HG03565 (cell line): ENCODE results near the gene SOWAHB.
"Not testable (repeated sequence)": the region's sequence is repeated elsewhere in the genome, so short reads cannot be mapped to it uniquely, and the experiment has no call there.

Experiments
- ATAC-seq: cut with Tn5 transposase; IDR thresholded peaks from one replicate; pipeline ENCODE4 v1.9.1; 2021; ENCODE audit warnings: mild to moderate bottlenecking, moderate library complexity; ENCODE audit not compliant: unreplicated experiment

SOWAHB gene

DNA sequence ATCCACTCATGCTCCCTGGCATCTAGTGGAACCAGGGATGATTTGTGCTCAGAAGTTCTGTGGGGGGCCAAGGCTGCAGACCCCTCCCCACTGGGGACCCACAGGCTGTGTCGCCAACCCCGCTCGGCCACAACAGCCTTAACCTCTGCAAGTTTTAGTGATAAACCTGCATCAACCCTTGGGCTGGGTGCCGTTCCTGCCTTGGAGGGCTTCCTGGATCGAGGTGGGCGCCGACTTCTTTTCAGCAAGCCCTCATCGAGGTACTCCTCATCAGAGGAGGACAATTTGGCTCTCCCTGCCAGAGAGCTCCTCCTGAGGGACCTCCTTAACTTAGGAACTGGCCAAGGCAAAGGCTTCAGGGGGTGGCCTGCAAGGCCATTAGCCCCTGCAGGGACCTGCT is 1.9 kb downstream of the SOWAHB start:
- ATAC-seq, result no peak

DNA sequence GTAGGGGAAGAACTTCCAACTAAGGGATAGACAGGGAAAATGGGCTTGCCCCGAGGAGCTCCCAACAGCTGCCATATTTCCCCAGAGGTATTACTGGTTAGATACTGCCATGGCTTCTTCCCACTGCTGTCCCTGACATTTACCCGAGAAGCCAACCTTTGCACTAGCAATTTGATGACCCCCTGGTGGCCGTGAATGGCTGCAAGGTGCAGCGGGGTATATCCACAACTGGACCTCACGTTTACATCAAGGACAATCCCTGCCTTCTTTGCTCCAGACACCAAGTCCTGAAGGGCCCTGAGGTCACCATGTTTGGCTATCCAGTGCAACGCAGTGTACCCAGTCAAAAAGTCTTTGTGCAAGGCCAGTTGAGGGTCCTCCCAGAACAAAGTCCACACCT is 2.3 kb downstream of the SOWAHB start:
- no peak for ATAC-seq

DNA sequence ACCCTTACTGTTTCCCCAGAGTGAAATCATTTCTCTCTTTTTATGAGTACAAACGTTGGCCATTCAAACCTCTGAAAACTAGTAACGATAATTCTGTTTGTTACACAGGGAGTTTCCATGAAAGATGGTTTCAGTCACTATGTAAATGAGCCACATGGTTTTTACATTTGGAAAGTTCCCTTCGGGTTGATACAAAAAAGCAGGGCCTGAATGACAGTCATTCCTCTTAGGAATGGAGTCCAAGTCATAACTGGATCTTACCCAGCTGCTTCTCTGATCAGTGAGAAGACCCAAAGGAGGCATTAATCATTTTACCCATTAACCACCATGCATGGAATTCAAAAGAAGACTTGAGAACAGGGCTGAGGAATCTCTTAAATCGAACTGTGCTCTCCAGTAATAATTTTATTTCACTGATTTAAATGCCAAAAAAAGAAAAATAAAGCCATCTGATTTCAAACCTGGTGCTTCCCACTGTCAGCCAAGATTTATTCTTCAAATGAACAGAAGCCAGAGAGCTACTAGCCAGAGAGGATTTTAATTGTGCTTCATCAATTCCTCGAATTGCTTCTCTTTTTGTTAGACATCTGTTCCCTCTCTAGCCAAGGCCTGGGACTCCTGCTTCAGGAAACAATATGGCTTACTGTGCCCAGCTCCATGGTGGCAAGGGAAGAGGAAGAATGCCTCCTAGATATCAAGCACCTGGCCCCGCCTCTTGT is 3.2 kb downstream of the SOWAHB start:
- ATAC-seq, result no peak

- no peak for ATAC-seq
Measured at GRCh38 chr4:76892601-76893000, 5.3 kb downstream of the SOWAHB start.

DNA sequence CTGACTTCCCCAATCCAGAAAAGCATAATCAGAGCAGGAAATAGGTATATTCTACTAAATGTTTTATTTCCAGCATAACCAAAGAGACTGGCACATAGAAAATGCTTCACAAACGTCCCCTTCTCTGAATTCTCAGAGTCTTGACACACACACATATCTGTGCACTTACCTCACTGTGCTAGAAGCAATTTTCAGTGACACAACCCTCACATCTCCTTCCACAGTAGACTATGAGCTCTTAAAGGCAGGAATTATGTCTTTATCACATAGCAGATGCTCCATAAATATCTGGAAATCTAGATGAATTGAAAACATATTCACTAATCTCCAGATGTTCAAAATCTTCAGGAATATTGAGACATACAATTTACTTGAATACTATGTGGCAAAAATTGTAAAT is 5.9 kb downstream of the SOWAHB start:
- ATAC-seq, result no peak

DNA sequence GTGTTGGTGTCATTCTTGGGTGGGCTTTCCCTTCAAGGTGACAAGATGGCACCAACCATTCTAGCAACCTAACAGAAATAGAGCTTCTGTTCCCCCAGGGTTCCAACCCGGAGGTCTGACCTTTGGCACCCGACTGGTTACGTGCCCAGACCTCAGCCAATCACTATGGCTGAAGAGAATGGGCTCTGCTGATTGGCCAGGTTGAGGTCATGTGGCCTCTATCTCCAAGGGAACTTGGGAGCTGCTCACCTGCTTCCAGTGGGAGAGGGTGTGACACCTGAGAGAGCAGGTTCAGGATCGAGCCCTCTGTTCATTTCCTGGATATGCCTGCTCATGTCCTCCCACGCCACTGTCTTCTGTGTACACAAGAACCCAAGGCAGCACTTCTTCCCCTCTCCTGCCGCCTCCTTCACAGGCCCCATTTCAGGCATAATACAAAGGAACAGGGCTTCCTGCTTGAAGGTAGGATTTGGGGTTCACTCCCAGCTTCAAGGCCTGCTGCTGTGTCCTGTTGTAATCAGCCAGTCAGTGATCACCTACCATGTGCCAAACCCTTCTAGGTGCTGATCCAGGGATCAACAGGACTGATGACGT is 11.0 kb downstream of the SOWAHB start:
- no peak for ATAC-seq

DNA sequence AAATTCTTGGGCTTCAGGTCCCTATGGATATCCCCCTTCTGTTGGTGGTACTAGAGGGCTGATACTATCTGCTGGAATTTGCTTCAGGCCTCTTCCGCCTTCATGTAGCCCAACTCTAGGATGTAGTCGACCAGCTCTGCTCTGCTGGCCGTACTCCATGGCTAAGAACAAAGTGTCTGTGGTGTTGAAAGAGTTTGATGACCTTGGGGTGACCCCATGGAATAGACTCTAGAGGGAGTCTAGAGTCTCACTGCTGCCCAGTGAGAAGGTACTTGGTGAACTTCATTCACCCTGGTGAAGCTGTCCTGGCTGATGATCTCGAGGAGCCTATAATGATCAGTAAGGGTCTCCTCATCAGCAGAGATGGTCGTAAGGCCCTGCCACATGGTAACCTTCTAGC is 11.7 kb downstream of the SOWAHB start:
- no peak for ATAC-seq

DNA sequence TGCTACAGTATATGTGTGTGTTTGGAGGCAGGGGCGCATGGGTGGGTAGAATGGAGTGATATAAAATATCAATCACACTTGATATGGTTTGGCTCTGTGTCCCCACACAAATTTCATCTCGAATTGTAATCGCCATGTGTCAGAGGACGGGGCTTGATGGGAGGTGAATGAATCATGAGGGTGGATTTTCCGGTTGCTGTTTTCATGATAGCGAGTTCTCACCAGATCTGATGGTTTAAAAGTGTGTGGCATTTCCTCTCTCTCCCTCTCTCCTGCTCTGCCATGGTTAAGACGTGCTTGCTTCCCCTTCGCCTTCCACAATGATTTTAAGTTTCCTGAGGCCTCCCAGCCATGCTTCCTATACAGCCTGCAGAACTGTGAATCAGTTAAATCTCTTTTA is 14.8 kb downstream of the SOWAHB start:
- no peak for ATAC-seq

GRCh38 chr4:76882630-76883029 is 15.3 kb downstream of the SOWAHB start:
- no peak for ATAC-seq

DNA sequence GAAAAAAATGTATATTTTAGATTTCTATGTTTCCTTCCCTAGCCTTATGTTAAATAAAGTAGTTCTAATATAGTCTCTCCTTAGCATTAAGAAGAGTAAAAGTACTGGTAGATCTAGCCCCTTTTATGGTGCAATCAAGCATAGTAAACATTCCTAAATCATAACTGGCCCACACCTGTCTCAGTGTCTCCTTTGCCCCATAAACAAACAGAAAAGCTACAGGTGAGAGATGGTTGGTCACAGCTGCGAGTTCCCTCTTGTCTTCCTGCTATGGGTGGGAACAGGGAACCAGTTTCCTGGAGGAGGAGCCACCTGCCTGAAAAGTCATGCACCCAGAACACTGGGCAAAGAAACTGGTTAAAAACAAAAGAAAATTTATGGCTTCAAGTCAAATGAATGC is 16.6 kb downstream of the SOWAHB start:
- no peak for ATAC-seq

DNA sequence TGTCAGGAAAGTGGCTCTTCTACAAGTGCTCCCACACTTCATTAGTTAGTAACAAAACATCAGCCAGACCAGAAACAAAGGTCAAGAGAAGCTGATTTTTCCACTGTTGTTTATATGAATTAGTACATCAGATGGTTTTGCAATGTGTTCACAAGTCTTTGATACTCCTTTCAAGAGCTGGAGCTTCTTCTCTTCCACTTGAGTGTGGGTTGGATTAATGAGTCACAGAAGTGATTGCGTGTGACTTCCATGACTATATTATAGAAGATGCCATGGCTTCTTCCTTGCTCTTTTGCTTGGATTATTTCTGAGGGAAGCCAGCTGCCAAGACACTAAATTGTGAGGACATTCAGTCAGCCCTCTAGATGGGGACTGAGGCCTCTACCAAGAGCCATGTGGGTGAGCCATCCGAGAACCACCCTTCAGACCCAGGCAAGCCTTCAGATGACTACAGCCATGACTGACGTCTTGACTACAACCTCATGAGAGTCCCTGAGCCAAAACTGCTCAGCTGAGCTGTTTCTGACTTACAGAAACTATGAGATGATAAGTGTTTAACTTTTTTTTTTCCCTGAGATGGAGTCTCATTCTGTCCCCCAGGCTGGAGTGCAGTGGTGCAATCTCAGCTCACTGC is 18.1 kb downstream of the SOWAHB start:
- no peak for ATAC-seq

GRCh38 chr4:76878641-76879165 is 19.2 kb downstream of the SOWAHB start:
- not testable (repeated sequence) for ATAC-seq

DNA sequence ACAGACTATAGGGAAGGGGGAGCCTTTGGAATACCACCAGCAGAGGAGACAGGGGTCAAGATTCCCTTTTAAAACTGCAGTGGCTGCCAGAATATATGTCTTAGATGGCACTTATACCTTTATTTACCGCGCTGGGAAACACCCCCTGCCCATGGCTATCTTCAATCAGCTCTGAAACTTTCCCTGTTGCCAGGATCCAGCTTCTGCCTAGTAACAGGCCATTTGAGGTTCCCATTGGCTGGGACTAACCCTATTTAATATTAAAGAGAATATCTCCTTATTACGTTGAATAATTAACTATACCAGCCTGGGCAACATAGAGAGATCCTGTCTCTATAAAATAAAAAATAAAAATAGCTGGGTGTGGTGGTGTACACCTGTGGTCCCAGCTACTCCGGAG is 23.8 kb downstream of the SOWAHB start:
- ATAC-seq, result no peak

GRCh38 chr4:76873495-76873894 is 24.4 kb downstream of the SOWAHB start:
- no peak for ATAC-seq

DNA sequence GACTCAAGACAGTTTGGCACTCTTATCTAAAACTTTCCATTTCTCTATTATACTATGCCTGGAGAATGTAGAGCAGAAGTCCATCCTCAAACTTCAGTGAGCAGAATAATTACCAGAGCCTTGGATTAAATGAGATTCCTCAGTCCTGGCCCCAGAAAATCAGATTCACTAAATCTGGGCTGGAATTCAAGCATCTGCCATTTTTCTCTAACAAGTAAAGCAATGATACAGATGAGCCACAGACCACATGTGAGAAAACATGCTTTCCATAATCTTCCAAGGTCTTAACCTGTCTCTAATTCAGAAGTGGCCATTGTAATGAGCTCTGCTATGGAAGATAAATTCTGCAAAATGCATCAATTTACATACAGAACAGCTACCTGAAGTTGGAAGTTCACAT is 25.4 kb downstream of the SOWAHB start:
- ATAC-seq, result no peak

DNA sequence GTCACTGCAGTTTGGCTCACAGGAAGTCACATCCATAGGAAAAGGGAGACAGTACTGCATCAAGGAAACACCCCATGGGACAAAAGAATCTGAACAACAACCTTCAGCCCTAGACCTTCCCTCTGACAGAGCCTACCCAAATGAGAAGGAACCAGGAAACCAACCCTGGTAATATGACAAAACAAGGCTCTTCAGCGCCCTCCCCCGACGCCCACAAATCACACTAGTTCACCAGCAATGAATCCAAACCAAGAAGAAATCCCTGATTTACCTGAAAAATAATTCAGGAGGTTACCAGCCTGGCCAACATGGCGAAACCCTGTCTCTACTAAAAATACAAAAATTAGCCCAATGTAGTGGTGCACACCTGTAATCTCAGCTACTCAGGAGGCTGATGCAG is 29.2 kb downstream of the SOWAHB start:
- not testable (repeated sequence) for ATAC-seq

GRCh38 chr4:76867880-76868655 is 29.9 kb downstream of the SOWAHB start:
- ATAC-seq, result no peak

DNA sequence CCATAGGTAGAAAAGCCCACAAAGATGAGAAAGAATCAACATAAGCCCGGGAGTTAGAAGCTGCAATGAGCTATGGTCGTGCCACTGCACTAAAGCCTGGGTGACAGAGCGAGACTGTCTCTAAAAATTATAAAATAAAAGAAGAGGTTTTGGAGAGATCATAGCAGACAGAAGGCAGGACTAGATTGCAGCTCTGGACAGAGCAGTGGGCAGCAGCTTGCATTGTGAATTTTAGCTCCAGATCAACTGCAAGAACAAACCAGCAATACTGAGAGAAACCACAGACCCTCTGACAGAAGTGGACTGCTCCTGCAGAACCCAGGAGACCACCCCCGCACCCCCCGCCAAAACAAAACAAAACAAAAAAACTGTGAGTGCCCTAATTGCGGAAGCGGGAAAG is 30.6 kb downstream of the SOWAHB start:
- ATAC-seq, result no peak

DNA sequence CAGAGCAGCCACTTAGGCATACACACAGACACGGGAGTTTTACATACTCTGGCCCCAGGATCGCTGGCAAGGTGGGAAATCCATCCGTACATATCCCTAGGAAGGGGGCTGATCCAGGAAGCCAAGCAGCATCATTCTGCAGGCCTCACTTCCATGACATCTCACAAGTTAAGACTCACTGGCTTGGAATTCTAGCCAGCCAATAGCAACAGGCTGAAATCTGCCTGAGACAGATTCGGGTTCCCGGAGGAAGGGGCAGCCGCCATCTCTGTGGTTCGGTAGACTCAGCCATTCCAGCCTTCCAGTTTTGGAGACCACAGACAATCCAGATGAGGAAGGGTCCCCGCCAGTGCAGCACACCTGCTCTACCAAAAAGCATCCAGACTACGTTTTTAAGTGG is 31.3 kb downstream of the SOWAHB start:
- no peak for ATAC-seq

DNA sequence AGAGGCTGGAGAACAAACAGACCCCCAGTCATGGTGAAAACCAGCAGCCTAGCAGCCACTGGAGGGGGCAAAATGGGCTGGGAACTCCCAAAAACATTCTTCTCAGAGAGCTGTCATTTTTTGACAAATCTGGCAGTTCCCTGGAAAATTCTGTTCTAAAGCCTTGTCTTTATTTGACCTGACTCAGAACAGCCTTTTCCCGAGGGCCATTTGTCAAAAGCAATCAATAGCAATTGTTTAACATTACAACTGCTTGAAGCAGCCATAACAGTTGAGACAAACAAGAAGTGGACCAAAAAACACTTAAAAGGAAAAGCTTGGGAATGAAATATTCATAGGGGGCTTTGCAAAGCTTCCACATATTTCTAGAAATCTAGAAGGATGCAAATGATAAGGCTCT is 39.6 kb downstream of the SOWAHB start:
- ATAC-seq, result no peak

DNA sequence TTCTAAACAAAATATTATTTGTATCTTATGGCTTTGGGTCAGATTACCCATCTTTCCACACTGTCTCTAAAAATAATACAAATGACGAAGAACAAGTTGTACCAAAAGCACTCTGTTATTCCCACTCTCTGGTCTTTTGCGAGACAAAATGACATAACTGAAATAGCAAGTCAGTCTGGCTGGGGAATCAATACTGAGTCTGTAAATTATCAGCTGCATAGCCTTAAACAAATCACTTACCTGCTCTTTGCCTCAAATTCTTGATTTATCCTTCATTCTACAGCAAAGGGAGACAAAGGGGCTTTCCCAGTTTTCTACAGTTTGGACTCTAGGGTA is 40.9 kb downstream of the SOWAHB start:
- ATAC-seq, result no peak
